GM19023 (cell line): ENCODE measurements around the gene ESYT1.

ENCODE experiments used
- ATAC-seq: cut with Tn5 transposase; IDR thresholded peaks from one replicate; pipeline ENCODE4 v1.9.1; 2021; ENCODE audit warnings: mild to moderate bottlenecking, moderate library complexity; ENCODE audit not compliant: unreplicated experiment

The ESYT1 gene

GRCh38 chr12:56128670-56129205 lies 671 bp downstream of the ESYT1 start:
- ATAC-seq: no peak

GRCh38 chr12:56129206-56129941 lies 1.3 kb downstream of the ESYT1 start:
- ATAC-seq: peak; percentile 24

GRCh38 chr12:56129942-56130495 lies 2.0 kb downstream of the ESYT1 start:
- no peak for ATAC-seq

GRCh38 chr12:56130876-56131275 lies 2.8 kb downstream of the ESYT1 start:
- no peak for ATAC-seq

- ATAC-seq: no peak
Measured at GRCh38 chr12:56134897-56135296, 6.8 kb downstream of the ESYT1 start.

GRCh38 chr12:56137853-56138571 lies 9.9 kb downstream of the ESYT1 start:
- no peak for ATAC-seq

- no peak for ATAC-seq
Measured at GRCh38 chr12:56141946-56142784, 14.1 kb downstream of the ESYT1 start.

GRCh38 chr12:56143217-56143616 lies 15.2 kb downstream of the ESYT1 start:
- ATAC-seq: no peak

GRCh38 chr12:56143870-56144269 lies 15.8 kb downstream of the ESYT1 start:
- ATAC-seq: no peak

GRCh38 chr12:56145217-56145616 lies 17.1 kb downstream of the ESYT1 start:
- no peak for ATAC-seq

- no peak for ATAC-seq
Measured at GRCh38 chr12:56146492-56147460, 18.7 kb downstream of the ESYT1 start.

GRCh38 chr12:56150563-56150962 lies 22.5 kb downstream of the ESYT1 start:
- ATAC-seq: no peak

- ATAC-seq: peak; percentile 44
Measured at GRCh38 chr12:56151672-56152131, 23.6 kb downstream of the ESYT1 start.

- ATAC-seq: peak; percentile 84
Measured at GRCh38 chr12:56152132-56152755, 24.2 kb downstream of the ESYT1 start, which contains the start of gene MYL6B. TSS of gene MYL6B (plus strand) at chr12:56152587. CDS start at chr12:56153919, 1,332 bp downstream.

GRCh38 chr12:56152756-56153677 lies 24.9 kb downstream of the ESYT1 start:
- no peak for ATAC-seq

- no peak for ATAC-seq
Measured at GRCh38 chr12:56153678-56154065, 25.6 kb downstream of the ESYT1 start.

- no peak for ATAC-seq
Measured at GRCh38 chr12:56154246-56154771, 26.2 kb downstream of the ESYT1 start.

GRCh38 chr12:56154818-56155217 lies 26.8 kb downstream of the ESYT1 start:
- ATAC-seq: no peak
